T-helper 17 cell (primary cell): Measurements from ENCODE around the gene GUCA1C. TPM values are rescaled to one million over a fixed set of nuclear protein-coding genes. Genes with fewer than 3 reads are reported as not detected.

Experiments
- ATAC-seq: fragments of 150-1000 bp; cut with Tn5 transposase; 2 replicates; pipeline ENCODE4 v1.10.0; 2021; ENCODE audit warnings: mild to moderate bottlenecking, moderate library complexity
- DNase-seq, 3 donors: peaks; one replicate each; pipeline versions ENCODE4 v3.0.0 to v3.0.0-alpha.2; 2020 to 2021
- H3K9me3 ChIP-seq: one replicate; pipeline ENCODE4 v1.7.0; 2013; ENCODE audit warnings: low read length, mild to moderate bottlenecking; ENCODE audit not compliant: control insufficient read depth, poor library complexity, severe bottlenecking
- H3K27ac Mint-ChIP-seq: one replicate; pipeline ENCODE4 v1.8.0; 2022; ENCODE audit warnings: mild to moderate bottlenecking, moderate library complexity, mixed read lengths
- H3K27me3 Mint-ChIP-seq: one replicate; pipeline ENCODE4 v1.8.0; 2022; ENCODE audit warnings: mixed read lengths
- H3K36me3 Mint-ChIP-seq: one replicate; pipeline ENCODE4 v1.8.0; 2022; ENCODE audit warnings: low read depth, mixed read lengths
- H3K4me1 Mint-ChIP-seq: one replicate; pipeline ENCODE4 v1.8.0; 2022; ENCODE audit warnings: mild to moderate bottlenecking, mixed read lengths
- H3K4me3 Mint-ChIP-seq: one replicate; pipeline ENCODE4 v1.8.0; 2022; ENCODE audit warnings: mild to moderate bottlenecking, moderate library complexity, mixed read lengths
- total RNA-seq, 4 donors: library from RNA in 2 of 4; stranded (reverse) in 2 of 4; gene quantifications; one replicate each; pipeline ENCODE4 v1.2.3 and lab custom pipeline; 2022 to 2026

Gene GUCA1C
- total RNA-seq, 2 donors from 2014 or later: not detected

DNA sequence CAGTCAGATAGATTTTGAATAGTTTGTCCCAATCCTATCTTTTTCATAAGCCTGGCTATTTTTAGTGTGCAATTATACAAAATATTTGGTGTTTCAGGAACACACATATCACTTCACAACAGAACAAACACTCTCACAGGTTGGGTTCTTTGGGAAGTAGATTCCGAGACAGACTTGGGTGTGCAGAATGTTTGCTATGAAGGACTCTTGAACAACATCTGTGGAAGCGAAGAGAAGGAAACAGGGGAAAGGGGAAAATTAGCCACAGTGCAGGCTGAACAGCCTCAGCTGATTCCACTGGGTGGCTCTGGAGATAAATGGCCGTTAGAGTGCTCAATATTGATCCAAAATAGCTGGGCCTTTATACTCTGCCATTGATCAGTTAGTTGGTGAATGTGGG, 61.8 kb downstream of the GUCA1C start:
- no peaks in the 10 kb centered on the region for H3K4me1 Mint-ChIP-seq
- no peak overlapping the region for H3K27ac Mint-ChIP-seq
- H3K4me3 Mint-ChIP-seq: no peak overlapping the region
- ATAC-seq (no peak), DNase-seq (no peak)
- peaks cover 5% of the 10 kb centered on the region for H3K27me3 Mint-ChIP-seq
- no peaks in the 10 kb centered on the region for H3K9me3 ChIP-seq
- H3K36me3 Mint-ChIP-seq: no peaks in the 10 kb centered on the region

DNA sequence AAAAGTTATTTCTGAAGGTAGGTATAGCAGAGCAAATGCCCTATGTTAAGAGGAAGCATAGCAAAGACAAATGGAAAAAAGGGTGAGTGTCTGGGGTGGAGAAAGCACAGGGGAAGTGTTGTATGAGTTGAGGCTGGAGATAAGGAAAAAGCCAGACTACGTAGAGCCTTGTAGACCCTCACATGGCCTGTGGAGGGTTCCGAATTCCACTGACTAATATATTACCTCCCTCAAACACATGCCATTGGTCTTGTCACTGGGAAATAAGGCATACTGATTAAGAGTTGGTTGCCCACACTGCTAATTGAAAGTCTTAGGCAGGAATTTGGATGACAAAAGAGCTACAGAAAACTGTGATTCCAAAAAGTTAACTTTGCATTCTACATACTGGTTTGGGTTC, 65.9 kb downstream of the GUCA1C start:
- H3K4me1 Mint-ChIP-seq: peaks cover 3% of the 10 kb centered on the region
- H3K36me3 Mint-ChIP-seq: no peaks in the 10 kb centered on the region
- H3K27ac Mint-ChIP-seq: no peak overlapping the region

DNA sequence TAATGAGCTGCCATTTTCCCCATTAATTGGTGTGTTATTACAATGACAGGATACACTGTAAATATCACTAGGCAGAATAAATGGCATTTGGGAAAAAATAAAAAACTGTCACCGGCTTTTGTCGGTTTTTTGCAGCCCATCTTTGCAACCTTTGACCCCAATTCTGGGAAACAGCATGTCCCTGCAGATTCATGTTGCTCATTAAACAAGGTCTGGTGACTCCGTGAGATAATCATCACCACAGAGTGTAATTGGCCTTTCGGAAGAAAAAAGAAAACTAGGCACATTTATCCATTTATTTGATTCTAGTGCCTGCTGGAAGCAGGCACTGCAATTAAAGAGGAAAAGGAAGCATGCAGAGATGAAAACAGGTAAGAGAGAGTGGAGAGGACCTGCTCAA, 66.6 kb downstream of the GUCA1C start:
- Mint-ChIP-seq H3K27ac (no peak overlapping the region), H3K27me3 (no peaks in the 10 kb centered on the region), H3K4me1 (peaks cover 3% of the 10 kb centered on the region), H3K4me3 (no peak overlapping the region), H3K36me3 (no peaks in the 10 kb centered on the region)
- ATAC-seq (no peak), DNase-seq (no peak)
- no peaks in the 10 kb centered on the region for H3K9me3 ChIP-seq

More for the DNA sequence above, 65.9 kb downstream of the GUCA1C start:
- Mint-ChIP-seq H3K4me3 (no peak overlapping the region), H3K27me3 (no peaks in the 10 kb centered on the region)
- DNase-seq (no peak), ATAC-seq (no peak)
- H3K9me3 ChIP-seq: no peaks in the 10 kb centered on the region

DNA sequence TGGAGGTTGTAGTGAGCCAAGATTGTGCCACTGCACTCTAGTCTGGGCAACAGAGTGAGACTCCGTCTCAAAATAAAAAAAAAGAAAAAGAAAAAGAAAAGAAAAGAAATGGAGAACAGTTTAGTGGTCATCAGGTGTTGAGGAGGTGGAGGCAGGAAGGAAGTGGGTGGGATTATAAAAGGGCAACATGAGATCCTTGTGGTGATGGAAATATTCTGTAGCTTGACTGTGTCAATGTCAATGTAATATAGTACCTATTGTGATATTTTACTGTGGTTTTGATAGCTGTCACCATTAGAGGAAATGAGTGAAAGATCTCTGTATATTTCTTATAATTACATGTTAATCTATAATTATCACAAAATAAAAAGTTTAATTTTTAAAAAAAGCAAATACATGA, 70.3 kb downstream of the GUCA1C start:
- H3K27ac Mint-ChIP-seq: no peak overlapping the region
- no peak for DNase-seq
- peaks cover 2% of the 10 kb centered on the region for H3K36me3 Mint-ChIP-seq
- H3K27me3 Mint-ChIP-seq: no peaks in the 10 kb centered on the region
- H3K9me3 ChIP-seq: no peaks in the 10 kb centered on the region
- no peak overlapping the region for H3K4me3 Mint-ChIP-seq
- ATAC-seq: no peak
- H3K4me1 Mint-ChIP-seq: peaks cover 3% of the 10 kb centered on the region

DNA sequence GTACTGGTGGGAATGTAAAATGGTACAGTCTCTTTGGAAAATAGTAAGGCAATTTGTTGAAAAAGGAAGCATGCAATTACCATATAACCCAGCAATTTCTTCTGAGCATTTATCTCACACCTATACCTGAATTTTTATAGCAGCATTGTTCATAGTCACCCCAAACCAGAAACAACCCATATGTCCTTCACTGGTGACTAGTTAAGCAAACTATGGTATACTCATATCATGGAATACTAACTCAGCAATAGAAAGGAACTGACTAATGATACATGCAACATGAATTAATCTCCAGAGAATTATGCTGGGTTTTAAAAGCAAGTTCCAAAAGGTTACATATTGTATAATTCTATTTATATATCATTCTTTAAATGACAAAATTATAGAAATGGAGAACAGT, 70.9 kb downstream of the GUCA1C start:
- peaks cover 2% of the 10 kb centered on the region for H3K36me3 Mint-ChIP-seq
- ATAC-seq (no peak), DNase-seq (no peak)
- H3K9me3 ChIP-seq: no peaks in the 10 kb centered on the region
- no peaks in the 10 kb centered on the region for H3K27me3 Mint-ChIP-seq
- H3K4me1 Mint-ChIP-seq: peaks cover 3% of the 10 kb centered on the region
- no peak overlapping the region for H3K4me3 Mint-ChIP-seq
- no peak overlapping the region for H3K27ac Mint-ChIP-seq

DNA sequence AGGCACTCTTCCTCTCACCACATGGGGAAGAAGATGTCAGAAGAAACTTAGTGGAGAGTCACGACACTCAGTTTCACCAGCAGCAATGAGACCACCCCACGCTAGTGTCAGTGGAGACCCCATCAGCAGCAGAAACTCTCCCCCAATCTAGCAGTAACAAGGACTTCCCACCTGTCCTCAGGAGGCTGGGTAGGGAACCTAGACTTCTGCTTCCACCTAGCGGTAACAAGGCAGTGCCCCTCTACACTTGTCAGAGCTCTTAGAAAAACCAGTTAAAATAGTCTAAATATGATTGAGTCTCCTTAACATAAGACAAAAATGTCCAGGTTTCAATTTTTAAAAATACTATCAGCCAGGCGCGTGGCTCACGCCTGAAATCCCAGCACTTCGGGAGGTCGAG, 73.8 kb downstream of the GUCA1C start:
- H3K9me3 ChIP-seq: no peaks in the 10 kb centered on the region
- Mint-ChIP-seq H3K4me3 (no peak overlapping the region), H3K27me3 (no peaks in the 10 kb centered on the region), H3K4me1 (peaks cover 3% of the 10 kb centered on the region), H3K36me3 (peaks cover 2% of the 10 kb centered on the region), H3K27ac (no peak overlapping the region)
- DNase-seq (no peak), ATAC-seq (no peak)

DNA sequence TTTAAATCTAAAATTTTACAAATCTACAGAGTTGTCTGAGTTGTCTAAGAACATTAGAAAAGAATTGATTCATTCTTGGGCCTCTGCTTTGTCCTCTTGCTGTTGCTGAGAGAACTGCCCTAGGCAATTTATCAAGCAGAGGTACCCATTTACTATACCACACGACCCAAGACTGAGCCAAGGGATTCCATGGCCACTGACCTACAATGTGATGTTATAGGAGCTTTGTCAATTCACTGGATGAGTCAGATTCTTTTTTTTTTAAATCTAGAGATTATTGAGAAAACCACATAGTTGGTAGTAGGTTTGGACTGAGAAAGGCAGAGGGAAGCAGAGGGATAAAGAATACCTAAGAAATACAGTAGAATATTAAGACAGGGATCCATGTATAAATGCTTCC, 75.8 kb downstream of the GUCA1C start:
- no peaks in the 10 kb centered on the region for H3K9me3 ChIP-seq
- Mint-ChIP-seq H3K27me3 (no peaks in the 10 kb centered on the region), H3K4me1 (no peaks in the 10 kb centered on the region), H3K27ac (no peak overlapping the region), H3K4me3 (no peak overlapping the region), H3K36me3 (peaks cover 2% of the 10 kb centered on the region)
- no peak for DNase-seq
- ATAC-seq: no peak

DNA sequence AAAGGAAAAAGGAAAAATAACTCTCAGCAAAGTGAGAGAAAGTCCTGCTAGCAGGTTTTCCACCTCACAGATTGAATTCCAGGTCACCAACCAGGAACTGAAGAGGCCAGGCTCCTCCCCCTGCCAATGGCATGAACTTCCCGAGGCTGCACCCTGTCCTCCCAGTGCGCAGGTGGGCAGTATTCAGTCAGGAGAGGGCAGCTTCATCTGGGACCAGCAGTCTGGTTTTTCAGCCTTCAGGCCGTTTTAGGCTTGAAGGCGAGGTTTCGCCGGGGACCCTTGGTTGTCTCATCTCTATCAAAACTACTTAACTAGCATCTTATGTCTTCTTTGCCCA, 89.9 kb downstream of the GUCA1C start:
- Mint-ChIP-seq H3K27me3 (no peaks in the 10 kb centered on the region), H3K4me3 (no peak overlapping the region), H3K4me1 (peaks cover 23% of the 10 kb centered on the region), H3K36me3 (peaks cover 16% of the 10 kb centered on the region), H3K27ac (peak overlapping the region; percentile 76)
- no peaks in the 10 kb centered on the region for H3K9me3 ChIP-seq
- DNase-seq (no peak), ATAC-seq (no peak)

DNA sequence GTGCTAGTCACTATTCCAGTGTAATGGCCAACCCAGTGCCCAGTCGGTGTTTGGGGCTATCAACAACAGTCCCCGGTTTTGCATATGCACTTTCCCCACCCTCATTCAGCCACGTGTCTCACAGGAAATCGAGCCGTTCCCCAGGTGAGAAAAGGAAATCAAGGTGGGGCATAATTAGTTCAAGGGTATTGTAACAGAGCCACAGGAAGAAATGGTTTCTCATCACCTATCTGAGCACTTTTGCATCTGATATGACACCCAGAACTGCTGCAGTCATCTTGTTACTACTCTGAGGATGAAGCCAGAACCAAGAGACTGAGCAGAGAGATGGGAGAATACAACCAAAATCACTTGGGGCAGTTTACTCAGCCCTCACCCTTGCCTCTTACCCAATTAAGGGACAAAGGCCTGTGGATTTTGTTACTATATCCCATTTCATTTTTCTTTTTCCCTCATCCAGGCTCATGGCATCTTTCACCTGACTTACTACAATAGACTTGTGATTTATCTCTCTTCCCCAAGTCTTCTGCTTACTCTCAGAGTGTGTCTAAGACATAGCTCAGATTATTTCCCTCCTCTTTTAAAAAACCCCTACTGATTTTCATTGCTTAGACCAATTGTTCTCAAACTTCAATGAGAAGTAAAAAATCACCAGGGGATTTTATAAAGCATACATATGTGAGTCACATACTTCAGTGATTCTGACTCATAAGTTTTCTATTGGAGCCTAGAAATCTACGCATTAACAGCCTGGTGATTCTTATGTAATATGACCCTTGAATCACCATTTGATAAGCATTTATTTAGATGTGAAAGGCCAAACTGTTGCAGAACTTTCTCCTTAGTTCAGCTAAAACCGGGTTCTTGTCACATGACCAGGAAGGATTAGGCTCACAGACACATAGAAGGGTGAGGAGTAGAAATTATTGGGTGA, 90.5 kb downstream of the GUCA1C start:
- Mint-ChIP-seq H3K27me3 (no peaks in the 10 kb centered on the region), H3K4me3 (peak overlapping the region; percentile 28), H3K4me1 (peaks cover 25% of the 10 kb centered on the region), H3K36me3 (peaks cover 16% of the 10 kb centered on the region), H3K27ac (peak overlapping the region; percentile 76)
- peak; percentile 78 for ATAC-seq
- no peaks in the 10 kb centered on the region for H3K9me3 ChIP-seq
- DNase-seq: no peak

DNA sequence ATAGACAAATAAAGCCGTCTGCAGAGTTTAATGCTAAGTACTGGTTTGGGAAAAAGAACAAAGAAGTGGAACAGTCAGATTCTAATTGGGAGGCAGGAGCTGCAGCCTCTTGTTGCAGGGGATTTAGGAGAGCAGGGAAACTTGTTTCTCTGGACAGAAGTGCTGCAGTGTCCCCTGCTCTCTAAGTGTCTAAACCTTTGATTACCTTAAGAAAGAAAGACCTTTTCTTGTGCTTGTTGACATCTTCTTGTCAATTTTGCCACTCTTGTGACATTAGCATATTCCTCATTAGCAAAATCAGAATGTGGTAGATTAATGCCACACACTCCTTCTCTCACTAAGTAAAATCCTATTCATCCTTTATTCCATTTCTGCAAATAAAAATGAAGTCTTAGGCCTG, 92.3 kb downstream of the GUCA1C start:
- H3K27me3 Mint-ChIP-seq: no peaks in the 10 kb centered on the region
- H3K4me1 Mint-ChIP-seq: peaks cover 24% of the 10 kb centered on the region
- H3K9me3 ChIP-seq: no peaks in the 10 kb centered on the region
- ATAC-seq (no peak), DNase-seq (no peak)
- H3K27ac Mint-ChIP-seq: peak overlapping the region; percentile 76
- no peak overlapping the region for H3K4me3 Mint-ChIP-seq
- H3K36me3 Mint-ChIP-seq: peaks cover 20% of the 10 kb centered on the region

Other genes with a start within 250 kb of the GUCA1C start
- gene RETNLB, start 196.5 kb downstream of the GUCA1C start, total RNA-seq: not detected
- 100 to 1,000 TPM in 1 of 2 donors, 10 to 100 TPM in 1; 87.0 to 100 TPM for gene TRAT1, start 131.1 kb downstream of the GUCA1C start, total RNA-seq
- gene MORC1, start 164.3 kb upstream of the GUCA1C start, total RNA-seq: under 1 TPM in 1 of 2 donors, not detected in 1; 0.68 TPM
- gene C3orf85, start 182.8 kb upstream of the GUCA1C start, total RNA-seq: not detected